ENCODE measurements around the gene FGGY.

Gene FGGY

GRCh38 chr1:59473831-59474230 lies 176.9 kb downstream of the FGGY start:
- no peak for TF ChIP-seq CTCF (conservative IDR thresholded peaks at IDR 0.05; ENCODE audit: low read depth)
- ChIA-PET CTCF (no interaction called here), POLR2A (ENCODE audit: low non-redundant PET) (no interaction called here)
- no peak for DNase-seq (ENCODE audit: low spot score)
- H3K27ac ChIP-seq: no peak overlapping the region

- DNase-seq (ENCODE audit: low spot score): no peak
- CTCF ChIA-PET: interaction anchor here (0.6 kb wide), 1 partner anchor 58 kb away, joined by 6 read pairs; no protein-coding TSS in a partner anchor
- no peak for TF ChIP-seq CTCF (conservative IDR thresholded peaks at IDR 0.05; ENCODE audit: low read depth)
- POLR2A ChIA-PET (ENCODE audit: low non-redundant PET): no interaction called here
- no peak overlapping the region for H3K27ac ChIP-seq
These were observed 177.6 kb downstream of the FGGY start for GRCh38 chr1:59474496-59474895.

- no peak overlapping the region for H3K27ac ChIP-seq
- ChIA-PET POLR2A (ENCODE audit: low non-redundant PET) (no interaction called here), CTCF (no interaction called here)
- DNase-seq (ENCODE audit: low spot score): no peak
- TF ChIP-seq CTCF (conservative IDR thresholded peaks at IDR 0.05; ENCODE audit: low read depth): no peak
These were observed 178.8 kb downstream of the FGGY start for GRCh38 chr1:59475737-59476136.

- peak; percentile 69 for DNase-seq (ENCODE audit: low spot score)
- peak overlapping the region; percentile 37; the same call in 1 of the 2 replicates for H3K27ac ChIP-seq
- CTCF ChIA-PET: interaction anchor here (0.6 kb wide), 1 partner anchor 228 kb away, joined by 3 read pairs; no protein-coding TSS in a partner anchor
- POLR2A ChIA-PET (ENCODE audit: low non-redundant PET): no interaction called here
- TF ChIP-seq CTCF (conservative IDR thresholded peaks at IDR 0.05; ENCODE audit: low read depth): no peak
These were observed 180.4 kb downstream of the FGGY start for GRCh38 chr1:59477286-59477685.

GRCh38 chr1:59477867-59478266 lies 181.0 kb downstream of the FGGY start:
- CTCF ChIA-PET: interaction anchor here (0.6 kb wide), 1 partner anchor 144 kb away, joined by 3 read pairs; no protein-coding TSS in a partner anchor
- TF ChIP-seq CTCF (conservative IDR thresholded peaks at IDR 0.05; ENCODE audit: low read depth): no peak
- H3K27ac ChIP-seq: no peak overlapping the region
- POLR2A ChIA-PET (ENCODE audit: low non-redundant PET): no interaction called here
- no peak for DNase-seq (ENCODE audit: low spot score)

GRCh38 chr1:59478822-59479221 lies 181.9 kb downstream of the FGGY start:
- H3K27ac ChIP-seq: no peak overlapping the region
- no peak for DNase-seq (ENCODE audit: low spot score)
- no peak for TF ChIP-seq CTCF (conservative IDR thresholded peaks at IDR 0.05; ENCODE audit: low read depth)
- POLR2A ChIA-PET (ENCODE audit: low non-redundant PET): no interaction called here
- CTCF ChIA-PET: no interaction called here
